K562 (cell line): Measurements from ENCODE around the gene TMEM154. TPM values are rescaled to one million over a fixed set of nuclear protein-coding genes. Genes with fewer than 3 reads are reported as not detected.
A peak's percentile ranks its signal among the peaks of the same experiment; 100 is the strongest.

Source experiments
- ADNP ChIP-seq: fragments of 200-800 bp; sonication (Bioruptor generic); IDR thresholded peaks from 2 replicates; pipeline ENCODE4 v1.6.1; 2016; ENCODE audit warnings: missing genetic modification characterization, missing compliant biosample characterization
- ASH1L ChIP-seq: fragments of 450-650 bp; IDR thresholded peaks from 2 replicates; pipeline ENCODE4 v1.6.1; 2018; ENCODE audit warnings: borderline replicate concordance, mild to moderate bottlenecking, low read depth; ENCODE audit not compliant: partially characterized antibody
- BACH1 ChIP-seq: fragments of 200-800 bp; sonication (Bioruptor generic); IDR thresholded peaks from 2 replicates; pipeline ENCODE4 v1.6.1; 2016; ENCODE audit warnings: missing genetic modification characterization, missing compliant biosample characterization
- CREM ChIP-seq: IDR thresholded peaks from 2 replicates; pipeline ENCODE4 v1.6.1; 2014; ENCODE audit warnings: antibody characterized with exemption, low read depth
- CTBP1 ChIP-seq: fragments of 450-650 bp; IDR thresholded peaks from 2 replicates; pipeline ENCODE4 v1.6.1; 2016; ENCODE audit warnings: borderline replicate concordance
- GABPA ChIP-seq: fragments of 200-800 bp; sonication (Bioruptor generic); conservative IDR thresholded peaks from 2 replicates; pipeline ENCODE4 v1.6.1; 2016; ENCODE audit warnings: low read depth, missing genetic modification characterization, missing compliant biosample characterization
- KAT7 ChIP-seq: sonication (generic); formaldehyde crosslinking; IDR thresholded peaks from 2 replicates; pipeline ENCODE4 v1.8.0; 2022; ENCODE audit warnings: missing genetic modification reagents, mild to moderate bottlenecking, borderline replicate concordance
- NFE2 ChIP-seq: IDR thresholded peaks from 2 replicates; pipeline ENCODE4 v1.6.1; 2014; ENCODE audit warnings: antibody characterized with exemption, low read depth
- NR2C2 ChIP-seq, 2 experiments: fragments of 200-800 bp in 1 of 2; sonication (Bioruptor generic) in 1 of 2; sonication (generic) in 1 of 2; formaldehyde crosslinking in 1 of 2; IDR thresholded peaks; 2 replicates each; pipeline versions ENCODE4 v1.6.1 to v1.8.0; 2016 to 2022; ENCODE audit warnings: mild to moderate bottlenecking in 1 of 2, missing compliant biosample characterization in 1 of 2, missing genetic modification characterization in 1 of 2, missing genetic modification reagents in 1 of 2
- SPI1 ChIP-seq: IDR thresholded peaks from 2 replicates; pipeline ENCODE4 v1.6.1; 2011; ENCODE audit warnings: low read depth, low read length, control low read depth, borderline replicate concordance
- polyA plus RNA-seq, 8 experiments: library from polyadenylated mRNA; depleted of rRNA in 4 of 8; stranded (reverse) in 5 of 8; unstranded in 3 of 8; fragments of >200 nt; fragmentation: Nextera tagmentation in 2 of 8; fragmentation: Illumina TruSeq in 1 of 8; extraction: Ambion mirVana in 2 of 8; extraction: Trizol in 1 of 8; gene quantifications; 2 replicates each; pipeline versions ENCODE4 v1.2.1 to v1.2.3, GENCODE V29; 2011 to 2014; ENCODE audit warnings: inconsistent platforms in 1 of 8, missing spikeins in 1 of 8
- total RNA-seq, 7 experiments: library from RNA; depleted of rRNA in 6 of 7; stranded (reverse); fragments of >200 nt in 6 of 7; fragmentation: Illumina TruSeq in 2 of 7; extraction: Trizol in 2 of 7; gene quantifications; 2 replicates each; pipeline versions ENCODE4 v1.2.1 to v1.2.3, GENCODE V29; 2011 to 2021; ENCODE audit warnings: low replicate concordance in 1 of 7
- TF ChIP-seq, protein P1 (sequence below): sonication (generic); formaldehyde crosslinking; IDR thresholded peaks from 2 replicates; pipeline ENCODE4 v1.8.1; 2023; ENCODE audit warnings: mild to moderate bottlenecking, missing genetic modification reagents
- TF ChIP-seq, protein P2 (sequence below): fragments of 250-450 bp; sonication (Bioruptor Pico); IDR thresholded peaks from 2 replicates; pipeline ENCODE4 v1.4.0; 2020
- TF ChIP-seq, protein P3 (sequence below): fragments of 150-350 bp; IDR thresholded peaks from 2 replicates; pipeline ENCODE4 v1.6.1; 2014; ENCODE audit warnings: low read depth, mild to moderate bottlenecking, low read length, borderline replicate concordance

Gene TMEM154
- total and polyA plus RNA-seq, 9 of the 15 experiments (the other 6 are each of a cell fraction or from before 2014, with no cell fraction given) = 0.13 to 1.8 (median 0.58) TPM

DNA sequence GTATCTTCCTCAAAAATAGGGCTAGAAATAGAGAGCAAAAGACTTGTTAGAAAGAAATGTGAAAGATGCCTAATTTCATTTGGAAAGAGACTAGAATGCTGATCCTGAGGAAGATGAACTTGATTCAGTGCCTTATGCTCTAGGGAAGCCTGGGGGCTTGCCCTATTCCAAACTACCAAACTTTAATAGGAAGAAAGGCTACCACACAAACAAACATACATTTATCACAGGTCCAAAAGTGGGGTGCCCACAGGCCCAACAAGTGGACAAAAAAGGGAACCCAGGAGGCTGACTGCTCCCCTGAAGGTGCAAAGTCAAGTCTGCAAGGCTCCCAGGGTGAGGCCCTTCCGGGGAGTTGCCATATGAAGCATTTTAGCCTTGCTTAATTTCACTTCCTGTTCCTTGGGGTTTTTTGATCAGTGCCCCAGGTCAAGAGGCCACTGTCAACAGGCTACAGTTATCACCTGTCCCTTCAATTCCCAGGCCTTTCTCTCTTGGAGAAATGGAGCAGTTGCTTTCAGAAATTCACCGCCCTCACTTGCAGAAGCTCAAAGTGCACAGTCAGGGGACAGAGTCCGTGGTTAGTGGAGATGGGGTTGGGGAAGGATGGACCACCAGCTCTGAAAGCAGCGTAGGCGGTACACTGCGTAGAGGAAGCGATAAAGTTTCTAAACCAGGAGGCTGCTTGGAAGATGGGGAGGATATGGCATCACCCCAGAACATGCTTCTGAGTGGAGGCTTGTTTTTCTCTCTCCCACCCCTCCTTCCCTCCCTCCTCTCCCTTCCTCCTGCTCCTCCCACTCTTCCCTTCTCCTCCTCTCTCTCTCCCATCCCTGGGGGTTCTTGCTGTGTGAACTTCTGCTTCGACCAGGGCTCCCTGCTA is 36.4 kb downstream of the TMEM154 start (continued):
- TF ChIP-seq CTBP1 (peak; percentile 70; the same call in 1 of the 2 replicates), NFE2 (0 out of 2 replicates have a peak, but pooled peaks have one; percentile 18), SPI1 (peak; percentile 60; the same call in 1 of the 2 replicates), BACH1 (peak; percentile 27; the same call in 1 of the 2 replicates), ASH1L (no peak), NR2C2 (CRISPR knock-in tag; IDR thresholded peaks at IDR 0.05) (no peak), NR2C2 (tag; IDR thresholded peaks at IDR 0.05) (peak; percentile 37; the same call in 1 of the 2 replicates), ADNP (no peak), CREM (0 out of 2 replicates have a peak, but pooled peaks have one; percentile 17), GABPA (tag) (peak; percentile 61), KAT7 (CRISPR knock-in tag) (no peak)
- TF ChIP-seq, protein P1, sequence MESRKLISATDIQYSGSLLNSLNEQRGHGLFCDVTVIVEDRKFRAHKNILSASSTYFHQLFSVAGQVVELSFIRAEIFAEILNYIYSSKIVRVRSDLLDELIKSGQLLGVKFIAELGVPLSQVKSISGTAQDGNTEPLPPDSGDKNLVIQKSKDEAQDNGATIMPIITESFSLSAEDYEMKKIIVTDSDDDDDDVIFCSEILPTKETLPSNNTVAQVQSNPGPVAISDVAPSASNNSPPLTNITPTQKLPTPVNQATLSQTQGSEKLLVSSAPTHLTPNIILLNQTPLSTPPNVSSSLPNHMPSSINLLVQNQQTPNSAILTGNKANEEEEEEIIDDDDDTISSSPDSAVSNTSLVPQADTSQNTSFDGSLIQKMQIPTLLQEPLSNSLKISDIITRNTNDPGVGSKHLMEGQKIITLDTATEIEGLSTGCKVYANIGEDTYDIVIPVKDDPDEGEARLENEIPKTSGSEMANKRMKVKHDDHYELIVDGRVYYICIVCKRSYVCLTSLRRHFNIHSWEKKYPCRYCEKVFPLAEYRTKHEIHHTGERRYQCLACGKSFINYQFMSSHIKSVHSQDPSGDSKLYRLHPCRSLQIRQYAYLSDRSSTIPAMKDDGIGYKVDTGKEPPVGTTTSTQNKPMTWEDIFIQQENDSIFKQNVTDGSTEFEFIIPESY (CRISPR knock-in tag) = peak; percentile 75
- TF ChIP-seq, protein P2, sequence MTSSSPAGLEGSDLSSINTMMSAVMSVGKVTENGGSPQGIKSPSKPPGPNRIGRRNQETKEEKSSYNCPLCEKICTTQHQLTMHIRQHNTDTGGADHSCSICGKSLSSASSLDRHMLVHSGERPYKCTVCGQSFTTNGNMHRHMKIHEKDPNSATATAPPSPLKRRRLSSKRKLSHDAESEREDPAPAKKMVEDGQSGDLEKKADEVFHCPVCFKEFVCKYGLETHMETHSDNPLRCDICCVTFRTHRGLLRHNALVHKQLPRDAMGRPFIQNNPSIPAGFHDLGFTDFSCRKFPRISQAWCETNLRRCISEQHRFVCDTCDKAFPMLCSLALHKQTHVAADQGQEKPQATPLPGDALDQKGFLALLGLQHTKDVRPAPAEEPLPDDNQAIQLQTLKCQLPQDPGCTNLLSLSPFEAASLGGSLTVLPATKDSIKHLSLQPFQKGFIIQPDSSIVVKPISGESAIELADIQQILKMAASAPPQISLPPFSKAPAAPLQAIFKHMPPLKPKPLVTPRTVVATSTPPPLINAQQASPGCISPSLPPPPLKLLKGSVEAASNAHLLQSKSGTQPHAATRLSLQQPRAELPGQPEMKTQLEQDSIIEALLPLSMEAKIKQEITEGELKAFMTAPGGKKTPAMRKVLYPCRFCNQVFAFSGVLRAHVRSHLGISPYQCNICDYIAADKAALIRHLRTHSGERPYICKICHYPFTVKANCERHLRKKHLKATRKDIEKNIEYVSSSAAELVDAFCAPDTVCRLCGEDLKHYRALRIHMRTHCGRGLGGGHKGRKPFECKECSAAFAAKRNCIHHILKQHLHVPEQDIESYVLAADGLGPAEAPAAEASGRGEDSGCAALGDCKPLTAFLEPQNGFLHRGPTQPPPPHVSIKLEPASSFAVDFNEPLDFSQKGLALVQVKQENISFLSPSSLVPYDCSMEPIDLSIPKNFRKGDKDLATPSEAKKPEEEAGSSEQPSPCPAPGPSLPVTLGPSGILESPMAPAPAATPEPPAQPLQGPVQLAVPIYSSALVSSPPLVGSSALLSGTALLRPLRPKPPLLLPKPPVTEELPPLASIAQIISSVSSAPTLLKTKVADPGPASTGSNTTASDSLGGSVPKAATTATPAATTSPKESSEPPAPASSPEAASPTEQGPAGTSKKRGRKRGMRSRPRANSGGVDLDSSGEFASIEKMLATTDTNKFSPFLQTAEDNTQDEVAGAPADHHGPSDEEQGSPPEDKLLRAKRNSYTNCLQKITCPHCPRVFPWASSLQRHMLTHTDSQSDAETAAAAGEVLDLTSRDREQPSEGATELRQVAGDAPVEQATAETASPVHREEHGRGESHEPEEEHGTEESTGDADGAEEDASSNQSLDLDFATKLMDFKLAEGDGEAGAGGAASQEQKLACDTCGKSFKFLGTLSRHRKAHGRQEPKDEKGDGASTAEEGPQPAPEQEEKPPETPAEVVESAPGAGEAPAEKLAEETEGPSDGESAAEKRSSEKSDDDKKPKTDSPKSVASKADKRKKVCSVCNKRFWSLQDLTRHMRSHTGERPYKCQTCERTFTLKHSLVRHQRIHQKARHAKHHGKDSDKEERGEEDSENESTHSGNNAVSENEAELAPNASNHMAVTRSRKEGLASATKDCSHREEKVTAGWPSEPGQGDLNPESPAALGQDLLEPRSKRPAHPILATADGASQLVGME (CRISPR knock-in tag) = 0 out of 2 replicates have a peak, but pooled peaks have one; percentile 73
- TF ChIP-seq, protein P3, sequence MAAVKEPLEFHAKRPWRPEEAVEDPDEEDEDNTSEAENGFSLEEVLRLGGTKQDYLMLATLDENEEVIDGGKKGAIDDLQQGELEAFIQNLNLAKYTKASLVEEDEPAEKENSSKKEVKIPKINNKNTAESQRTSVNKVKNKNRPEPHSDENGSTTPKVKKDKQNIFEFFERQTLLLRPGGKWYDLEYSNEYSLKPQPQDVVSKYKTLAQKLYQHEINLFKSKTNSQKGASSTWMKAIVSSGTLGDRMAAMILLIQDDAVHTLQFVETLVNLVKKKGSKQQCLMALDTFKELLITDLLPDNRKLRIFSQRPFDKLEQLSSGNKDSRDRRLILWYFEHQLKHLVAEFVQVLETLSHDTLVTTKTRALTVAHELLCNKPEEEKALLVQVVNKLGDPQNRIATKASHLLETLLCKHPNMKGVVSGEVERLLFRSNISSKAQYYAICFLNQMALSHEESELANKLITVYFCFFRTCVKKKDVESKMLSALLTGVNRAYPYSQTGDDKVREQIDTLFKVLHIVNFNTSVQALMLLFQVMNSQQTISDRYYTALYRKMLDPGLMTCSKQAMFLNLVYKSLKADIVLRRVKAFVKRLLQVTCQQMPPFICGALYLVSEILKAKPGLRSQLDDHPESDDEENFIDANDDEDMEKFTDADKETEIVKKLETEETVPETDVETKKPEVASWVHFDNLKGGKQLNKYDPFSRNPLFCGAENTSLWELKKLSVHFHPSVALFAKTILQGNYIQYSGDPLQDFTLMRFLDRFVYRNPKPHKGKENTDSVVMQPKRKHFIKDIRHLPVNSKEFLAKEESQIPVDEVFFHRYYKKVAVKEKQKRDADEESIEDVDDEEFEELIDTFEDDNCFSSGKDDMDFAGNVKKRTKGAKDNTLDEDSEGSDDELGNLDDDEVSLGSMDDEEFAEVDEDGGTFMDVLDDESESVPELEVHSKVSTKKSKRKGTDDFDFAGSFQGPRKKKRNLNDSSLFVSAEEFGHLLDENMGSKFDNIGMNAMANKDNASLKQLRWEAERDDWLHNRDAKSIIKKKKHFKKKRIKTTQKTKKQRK = no peak
